EH (cell line): Measurements from ENCODE around the gene FBXL16.

Source experiments
- DNase-seq: peaks from one replicate; pipeline ENCODE4 v3.0.0-alpha.2; 2015; ENCODE audit warnings: low read depth

FBXL16 gene

DNA sequence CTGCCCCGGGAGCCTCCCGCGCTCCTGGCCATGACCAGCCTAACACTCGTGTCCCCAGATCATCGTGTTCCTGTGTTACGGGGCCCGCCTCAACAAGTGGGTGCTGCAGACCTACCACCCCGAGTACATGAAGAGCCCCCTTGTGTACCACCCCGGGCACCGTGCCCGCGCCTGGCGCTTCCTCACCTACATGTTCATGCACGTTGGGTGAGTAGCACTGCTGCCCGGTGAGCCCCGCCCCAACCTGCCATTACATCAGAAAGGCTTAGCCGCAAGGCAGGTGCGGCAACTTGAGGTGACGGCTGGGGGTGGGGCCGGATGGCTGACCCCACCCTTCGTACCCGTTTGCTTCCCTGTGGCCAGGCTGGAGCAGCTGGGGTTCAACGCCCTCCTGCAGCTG is 28.7 kb downstream of the FBXL16 start:
- no peak for DNase-seq

GRCh38 chr16:676565-676902 is 29.1 kb downstream of the FBXL16 start:
- DNase-seq: no peak

DNA sequence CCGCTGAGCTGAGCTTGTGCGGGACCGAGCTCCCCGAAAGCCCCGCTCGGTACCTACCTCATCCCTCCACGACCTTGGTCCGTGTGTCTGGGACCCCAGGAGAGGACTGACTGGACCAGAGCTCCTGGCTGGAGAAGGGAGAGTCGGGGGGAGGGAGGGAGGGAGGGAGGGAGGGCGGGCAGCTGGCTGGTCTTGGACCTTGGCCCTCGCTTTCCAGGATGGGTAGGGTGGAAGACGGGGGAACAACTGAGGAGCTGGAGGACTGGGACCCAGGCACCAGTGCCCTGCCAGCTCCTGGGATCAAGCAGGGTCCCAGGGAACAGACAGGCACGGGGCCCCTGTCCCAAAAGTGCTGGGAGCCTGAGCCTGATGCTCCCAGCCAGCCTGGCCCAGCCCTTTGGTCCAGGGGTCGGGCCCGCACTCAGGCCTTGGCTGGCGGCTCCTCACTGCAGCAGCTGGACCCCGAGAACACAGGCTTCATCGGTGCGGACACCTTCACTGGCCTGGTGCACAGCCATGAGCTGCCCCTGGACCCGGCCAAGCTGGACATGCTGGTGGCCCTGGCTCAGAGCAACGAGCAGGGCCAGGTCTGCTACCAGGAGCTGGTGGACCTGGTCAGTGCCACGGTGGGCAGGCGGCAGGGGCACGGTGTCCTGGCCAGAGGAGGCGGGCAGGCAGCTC is 29.6 kb downstream of the FBXL16 start:
- no peak for DNase-seq

DNA sequence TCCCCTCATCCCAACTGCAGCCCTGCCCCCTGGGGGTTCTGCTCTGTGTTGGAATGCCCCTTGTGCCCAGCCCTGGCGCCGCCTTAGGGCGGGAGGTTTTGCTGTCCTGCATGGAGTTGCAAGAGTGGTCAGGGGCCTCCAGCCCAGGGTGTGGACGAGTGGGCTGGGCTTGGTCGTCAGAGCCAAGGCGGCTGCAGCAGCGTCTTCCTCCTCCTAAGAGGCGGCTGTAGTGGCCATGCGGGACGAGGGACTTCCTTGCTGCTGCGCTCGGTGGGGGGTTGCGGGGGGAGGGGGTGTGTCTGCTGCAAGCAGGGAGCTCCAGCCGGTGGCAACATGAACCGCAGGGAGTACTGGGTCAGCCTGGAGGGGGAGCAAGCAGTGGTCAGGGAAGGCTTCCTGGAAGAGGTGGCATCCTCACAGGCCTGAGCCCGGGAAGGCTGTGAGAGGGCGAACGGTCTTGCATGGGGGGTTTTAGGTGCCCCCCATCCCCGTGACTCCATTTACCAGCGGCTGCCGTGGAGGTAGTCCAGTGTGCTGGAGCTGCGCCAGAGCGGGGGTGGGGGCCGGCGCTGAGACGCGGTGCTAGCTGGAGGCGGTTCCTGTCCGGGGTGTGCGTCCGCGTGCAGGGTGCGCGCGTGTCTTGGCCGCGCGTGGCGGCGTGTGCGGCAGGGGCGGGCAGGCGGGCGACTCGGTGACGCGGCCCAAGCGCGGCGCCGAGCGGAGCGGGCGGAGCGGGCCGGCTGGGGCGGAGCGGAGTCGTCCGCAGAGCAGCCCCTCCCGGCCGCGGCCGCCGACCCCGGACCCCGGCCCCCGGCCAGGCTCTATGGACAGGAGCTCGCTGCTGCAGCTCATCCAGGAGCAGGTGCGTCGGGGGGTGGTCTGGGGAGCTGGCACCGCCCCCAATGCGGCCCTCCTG is 30.4 kb downstream of the FBXL16 start, which contains the start of gene RHBDL1:
Gene RHBDL1, plus strand, starts transcription at position 704 of the 916 bp plus-strand sequence. Its CDS starts 120 bp downstream, at position 824.
- DNase-seq: peak; percentile 53

DNA sequence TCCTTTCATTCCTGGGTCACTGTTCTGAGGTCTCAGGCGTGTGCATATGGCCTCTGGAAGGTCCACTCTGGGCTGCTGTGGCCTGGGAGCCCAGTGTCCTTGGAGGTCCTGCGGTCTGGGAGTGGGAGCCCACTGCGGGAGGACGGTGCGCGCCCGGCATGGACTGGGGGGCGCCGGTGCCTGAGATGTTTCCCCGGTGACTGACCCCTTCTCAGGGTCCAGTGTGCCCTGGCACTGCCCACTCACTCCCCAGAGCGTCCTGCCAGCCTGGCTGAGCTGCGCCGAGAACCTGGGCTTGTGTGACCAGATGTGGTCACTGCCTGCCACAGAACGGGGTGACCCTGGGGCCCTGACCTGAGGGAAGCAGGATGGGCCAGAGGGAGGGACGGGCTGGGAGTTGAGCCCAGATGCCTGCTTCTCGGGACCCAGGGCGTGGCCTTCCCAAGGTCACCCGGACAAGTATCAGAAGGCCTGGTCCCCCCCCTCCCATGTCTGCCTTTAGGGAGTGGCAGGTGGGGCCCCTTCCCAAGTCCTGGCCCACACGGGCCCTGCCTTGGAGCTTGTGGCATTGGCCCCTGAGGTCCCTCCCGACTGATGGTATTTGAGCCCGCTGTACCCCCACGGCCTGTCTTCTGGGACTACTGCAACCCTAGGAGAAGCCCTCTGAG is 31.3 kb downstream of the FBXL16 start:
- DNase-seq: no peak

DNA sequence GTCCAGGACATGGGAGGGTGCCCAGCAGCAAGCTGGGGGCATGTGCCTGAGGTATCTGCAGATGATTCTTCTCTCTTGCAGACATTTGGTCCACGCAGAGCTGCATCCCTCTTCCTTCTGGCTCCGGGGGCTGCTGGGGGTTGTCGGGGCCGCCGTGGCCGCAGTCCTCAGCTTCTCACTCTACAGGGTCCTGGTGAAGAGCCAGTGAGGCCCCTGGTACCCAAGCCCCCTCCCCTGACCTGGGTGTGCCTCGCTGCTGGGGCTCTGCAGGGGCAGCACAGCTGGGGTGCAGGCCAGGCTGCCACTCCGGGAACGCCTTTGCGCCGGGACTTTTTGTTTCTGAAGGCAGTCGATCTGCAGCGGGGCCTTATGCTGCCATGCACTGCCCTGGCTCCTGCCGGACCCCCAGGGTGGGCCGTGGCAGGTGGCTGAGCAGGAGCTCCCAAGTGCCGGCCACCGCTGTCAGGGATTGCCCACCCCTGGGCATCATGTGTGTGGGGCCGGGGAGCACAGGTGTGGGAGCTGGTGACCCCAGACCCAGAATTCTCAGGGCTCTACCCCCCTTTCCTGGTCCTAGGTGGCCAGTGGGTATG is 32.1 kb downstream of the FBXL16 start:
- DNase-seq: no peak

DNA sequence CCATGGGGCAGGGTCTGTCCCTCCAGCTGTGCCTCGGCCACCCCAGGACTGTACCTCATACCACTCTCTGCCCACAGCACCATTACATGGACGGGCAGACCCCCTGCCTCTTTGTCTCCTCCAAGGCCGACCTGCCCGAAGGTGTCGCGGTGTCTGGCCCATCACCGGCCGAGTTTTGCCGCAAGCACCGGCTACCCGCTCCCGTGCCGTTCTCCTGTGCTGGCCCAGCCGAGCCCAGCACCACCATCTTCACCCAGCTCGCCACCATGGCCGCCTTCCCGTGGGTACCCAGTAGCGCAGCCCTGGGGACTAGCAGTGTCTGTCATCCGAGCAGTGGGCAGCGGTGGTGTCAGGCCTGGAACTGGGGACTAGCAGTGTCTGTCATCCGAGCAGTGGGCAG is 32.8 kb downstream of the FBXL16 start:
- DNase-seq: no peak

DNA sequence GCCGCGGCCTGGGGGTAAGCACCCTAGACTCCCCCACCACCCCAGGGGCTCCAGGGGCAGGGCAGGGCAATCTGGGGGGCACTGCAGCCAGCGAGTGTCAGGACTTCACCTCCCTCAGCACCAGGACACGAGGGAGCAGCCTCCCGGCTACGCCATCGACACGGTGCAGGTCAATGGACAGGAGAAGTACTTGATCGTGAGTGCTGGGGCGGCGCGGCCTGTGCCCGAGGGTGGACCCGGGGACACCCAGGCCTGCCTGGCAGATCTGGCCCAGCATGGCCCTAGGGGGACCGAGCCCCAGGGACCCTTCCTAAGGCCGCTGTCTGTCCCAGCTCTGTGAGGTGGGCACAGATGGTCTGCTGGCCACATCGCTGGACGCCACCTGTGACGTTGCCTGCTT is 33.2 kb downstream of the FBXL16 start:
- no peak for DNase-seq

DNA sequence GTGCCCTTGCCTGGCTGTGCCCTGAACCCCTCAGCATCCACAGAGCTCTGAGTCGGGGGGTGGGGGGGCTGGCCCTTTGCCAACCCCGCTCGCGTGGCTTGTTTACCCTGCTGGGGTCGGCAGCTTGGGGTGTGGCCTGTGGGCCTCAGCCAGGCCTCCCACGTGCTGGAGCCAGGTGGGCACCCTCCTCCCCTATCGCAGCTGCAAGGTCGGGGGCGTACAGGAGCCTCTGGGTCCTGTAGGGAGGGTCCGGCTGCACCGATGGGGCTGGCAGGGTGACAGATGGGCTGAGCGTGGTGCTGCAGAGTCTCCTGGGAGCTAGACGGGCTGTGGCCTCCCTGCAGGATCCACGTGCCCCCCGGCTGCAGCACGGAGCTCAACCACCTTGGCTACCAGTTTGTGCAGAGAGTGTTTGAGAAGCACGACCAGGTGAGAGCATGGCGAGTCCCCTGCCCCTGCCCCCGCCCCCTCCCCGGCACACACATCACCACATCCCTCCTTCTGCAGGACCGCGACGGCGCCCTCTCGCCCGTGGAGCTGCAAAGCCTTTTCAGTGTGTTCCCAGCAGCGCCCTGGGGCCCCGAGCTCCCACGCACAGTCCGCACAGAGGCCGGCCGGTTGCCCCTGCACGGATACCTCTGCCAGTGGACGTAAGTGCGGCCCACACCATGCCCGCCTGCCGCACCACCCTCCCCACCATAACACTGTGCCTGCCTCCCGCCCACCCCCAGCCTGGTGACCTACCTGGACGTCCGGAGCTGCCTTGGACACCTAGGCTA is 34.1 kb downstream of the FBXL16 start:
- no peak for DNase-seq

DNA sequence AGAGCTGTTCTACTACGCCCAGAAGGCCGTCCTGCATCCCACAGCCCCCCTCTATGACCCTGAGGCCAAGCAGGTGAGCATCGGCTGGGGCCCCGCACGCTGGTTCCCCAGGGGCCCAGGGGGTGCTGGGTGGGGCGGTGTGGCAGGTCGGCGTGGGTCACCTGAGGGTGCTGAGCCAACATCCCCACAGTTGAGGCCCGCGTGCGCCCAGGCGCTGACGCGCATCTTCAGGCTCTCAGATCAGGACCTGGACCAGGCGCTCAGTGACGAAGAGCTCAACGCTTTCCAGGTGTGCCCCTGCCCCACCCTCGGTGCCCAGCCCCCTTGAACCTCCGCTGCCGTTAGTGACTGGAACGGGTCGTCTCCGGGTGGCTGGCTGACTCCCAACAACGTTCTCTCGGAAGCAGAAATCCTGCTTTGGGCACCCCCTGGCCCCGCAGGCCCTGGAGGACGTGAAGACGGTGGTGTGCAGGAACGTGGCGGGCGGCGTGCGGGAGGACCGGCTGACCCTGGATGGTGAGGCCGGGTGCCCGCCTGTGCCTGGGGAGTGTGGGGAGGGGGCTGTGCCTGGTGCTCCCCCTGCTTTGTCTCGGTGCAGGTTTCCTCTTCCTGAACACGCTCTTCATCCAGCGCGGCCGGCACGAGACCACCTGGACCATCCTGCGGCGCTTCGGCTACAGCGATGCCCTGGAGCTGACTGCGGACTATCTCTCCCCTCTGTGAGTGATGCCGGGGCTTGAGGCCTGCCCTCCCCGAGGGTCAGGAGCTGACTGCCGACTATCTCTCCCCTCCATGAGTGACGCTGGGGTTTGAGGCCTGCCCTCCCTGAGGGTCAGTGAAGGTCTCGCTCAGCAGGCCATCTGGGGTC is 34.9 kb downstream of the FBXL16 start:
- DNase-seq: no peak

DNA sequence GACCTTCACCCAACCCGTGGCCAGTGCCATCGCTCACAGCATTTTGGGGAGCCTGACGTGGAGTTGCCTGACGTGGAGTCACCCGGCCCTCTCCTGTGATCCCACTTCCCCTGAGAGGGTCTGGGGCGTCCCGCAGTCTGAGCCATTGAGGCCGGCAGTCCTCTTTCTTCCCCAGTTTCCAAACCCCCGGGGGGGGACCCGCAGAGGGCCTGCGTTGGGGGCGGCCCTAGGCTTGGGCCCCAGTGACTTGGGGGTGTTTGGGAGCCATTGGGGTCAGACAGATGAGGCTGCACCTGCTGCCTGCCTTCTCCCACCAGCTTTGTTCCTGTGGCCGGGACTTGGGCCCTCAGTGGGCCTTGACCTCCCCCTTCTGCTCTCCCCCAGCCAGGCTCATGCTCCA is 35.9 kb downstream of the FBXL16 start:
- no peak for DNase-seq

- DNase-seq: peak; percentile 17
Measured at GRCh38 chr16:668519-669171, 37.0 kb downstream of the FBXL16 start.

GRCh38 chr16:667780-668518 is 37.7 kb downstream of the FBXL16 start, which contains the start of gene RHOT2:
Gene RHOT2 (plus strand): TSS chr16:668132. CDS start chr16:668200, 68 bp downstream.
- DNase-seq: peak; percentile 90

GRCh38 chr16:667113-667779 is 38.4 kb downstream of the FBXL16 start:
- DNase-seq: no peak

DNA sequence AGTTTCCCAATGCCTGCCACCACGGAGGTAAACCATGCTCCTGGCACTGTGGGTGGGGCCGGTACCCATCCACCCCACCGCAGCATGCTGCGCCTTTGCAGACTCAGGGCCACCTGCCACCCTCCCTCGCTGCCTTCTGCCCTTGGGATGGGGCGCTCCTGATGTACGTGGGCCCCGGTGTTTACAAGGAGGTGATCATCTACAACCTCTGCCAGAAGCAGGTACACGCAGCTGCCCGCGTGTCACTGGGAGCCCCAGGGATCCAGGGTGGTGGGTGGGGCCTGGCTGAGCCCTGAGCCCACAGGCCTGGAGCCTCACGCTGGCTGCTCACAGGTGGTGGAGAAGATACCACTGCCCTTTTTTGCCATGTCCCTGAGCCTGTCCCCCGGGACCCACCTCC is 39.0 kb downstream of the FBXL16 start:
- DNase-seq: no peak

- no peak for DNase-seq
Measured at GRCh38 chr16:662597-662996, 43.0 kb downstream of the FBXL16 start.

DNA sequence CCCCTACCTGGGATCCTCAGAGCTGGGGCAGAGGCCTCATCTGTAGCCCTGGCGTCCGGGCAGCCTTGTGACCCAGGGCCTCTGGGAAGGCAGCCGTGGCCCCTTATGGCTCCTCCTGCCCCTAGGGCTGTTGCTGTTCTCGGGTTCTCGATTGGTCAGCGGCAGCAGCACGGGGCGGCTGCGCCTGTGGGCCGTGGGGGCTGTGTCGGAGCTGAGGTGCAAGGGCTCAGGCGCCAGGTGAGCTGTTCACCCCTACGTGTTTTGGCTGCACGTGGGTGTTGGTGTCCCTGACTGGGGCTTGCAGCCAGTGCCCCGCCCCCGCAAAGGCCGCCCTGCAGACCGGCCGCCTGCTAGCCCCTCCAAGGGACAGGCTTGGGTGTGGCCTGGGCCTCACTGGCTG is 43.5 kb downstream of the FBXL16 start:
- no peak for DNase-seq

DNA sequence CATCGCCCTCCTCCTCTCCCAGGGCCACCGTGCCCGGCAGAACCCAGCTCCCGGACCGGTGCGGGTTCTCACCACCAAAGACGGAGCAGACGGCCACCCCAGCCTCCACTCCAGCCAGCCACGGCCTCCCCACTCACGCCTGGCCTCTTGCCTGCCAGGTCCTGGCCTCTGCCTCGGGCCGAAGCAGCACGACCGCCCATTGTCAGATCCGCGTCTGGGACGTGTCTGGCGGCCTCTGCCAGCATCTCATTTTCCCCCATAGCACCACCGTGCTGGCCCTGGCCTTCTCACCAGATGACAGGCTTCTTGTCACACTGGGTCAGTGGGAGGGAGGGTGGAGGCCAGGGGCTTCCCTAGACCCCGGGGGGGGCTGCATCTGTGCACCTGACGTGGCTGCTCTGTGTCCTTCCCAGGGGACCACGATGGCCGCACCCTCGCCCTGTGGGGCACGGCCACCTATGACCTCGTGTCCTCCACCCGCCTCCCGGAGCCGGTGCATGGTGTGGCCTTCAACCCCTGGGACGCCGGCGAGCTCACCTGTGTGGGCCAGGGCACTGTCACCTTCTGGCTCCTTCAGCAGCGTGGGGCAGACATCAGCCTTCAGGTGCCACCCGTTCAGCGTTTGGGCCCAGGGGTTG is 44.3 kb downstream of the FBXL16 start:
- DNase-seq: no peak
